GM23248 (cell line): ENCODE measurements around the gene PHLPP1. TPM values are rescaled to one million over a fixed set of nuclear protein-coding genes. Genes with fewer than 3 reads are reported as not detected.

Experiments
- DNase-seq: peaks from one replicate; pipeline ENCODE4 v3.0.0-alpha.2; 2015
- H2AFZ ChIP-seq: fragments of 200-600 bp; sonication (generic); 2 replicates; pipeline ENCODE4 v1.6.1; 2016; ENCODE audit warnings: antibody characterized with exemption
- H3F3A ChIP-seq: fragments of 200-600 bp; sonication (generic); 2 replicates; pipeline ENCODE4 v1.6.1; 2016; ENCODE audit warnings: mild to moderate bottlenecking, antibody characterized with exemption, mixed run types; ENCODE audit not compliant: insufficient read depth
- H3K27ac ChIP-seq: fragments of 200-600 bp; sonication (generic); 2 replicates; pipeline ENCODE4 v1.5.1; 2016; ENCODE audit warnings: mild to moderate bottlenecking
- H3K27me3 ChIP-seq: fragments of 200-600 bp; sonication (generic); replicated peaks from 2 replicates; pipeline ENCODE4 v1.6.1; 2016; ENCODE audit warnings: mild to moderate bottlenecking; ENCODE audit not compliant: insufficient read depth
- H3K36me3 ChIP-seq: fragments of 200-600 bp; sonication (generic); 2 replicates; pipeline ENCODE4 v1.6.1; 2016; ENCODE audit warnings: low read depth, mild to moderate bottlenecking
- H3K4me1 ChIP-seq: fragments of 200-600 bp; sonication (generic); 2 replicates; pipeline ENCODE4 v1.6.1; 2016; ENCODE audit warnings: mild to moderate bottlenecking; ENCODE audit not compliant: insufficient read depth
- H3K4me2 ChIP-seq: fragments of 200-600 bp; sonication (generic); one replicate; pipeline ENCODE4 v1.6.1; 2016; ENCODE audit warnings: mild to moderate bottlenecking; ENCODE audit not compliant: unreplicated experiment
- H3K4me3 ChIP-seq: fragments of 200-600 bp; sonication (generic); 2 replicates; pipeline ENCODE4 v1.5.1; 2016; ENCODE audit warnings: mild to moderate bottlenecking
- H3K79me2 ChIP-seq: fragments of 200-600 bp; sonication (generic); 2 replicates; pipeline ENCODE4 v1.6.1; 2016; ENCODE audit warnings: mild to moderate bottlenecking; ENCODE audit not compliant: insufficient read depth
- H3K9ac ChIP-seq: fragments of 200-600 bp; sonication (generic); 2 replicates; pipeline ENCODE4 v1.6.1; 2016; ENCODE audit warnings: mild to moderate bottlenecking
- H3K9me2 ChIP-seq: fragments of 200-600 bp; sonication (generic); 2 replicates; pipeline ENCODE4 v1.6.1; 2016; ENCODE audit warnings: mixed run types, mild to moderate bottlenecking, moderate library complexity; ENCODE audit not compliant: insufficient read depth
- H3K9me3 ChIP-seq: fragments of 200-600 bp; sonication (generic); one replicate; pipeline ENCODE4 v1.6.1; 2017; ENCODE audit warnings: low read depth
- H4K20me1 ChIP-seq: fragments of 200-600 bp; sonication (generic); 2 replicates; pipeline ENCODE4 v1.6.0; 2016; ENCODE audit not compliant: insufficient read depth
- EZH2 ChIP-seq: fragments of 200-600 bp; sonication (generic); IDR thresholded peaks from 2 replicates; pipeline ENCODE4 v1.6.1; 2018; ENCODE audit warnings: antibody characterized with exemption, mild to moderate bottlenecking; ENCODE audit not compliant: insufficient read depth, poor library complexity, severe bottlenecking
- EZH2phosphoT487 ChIP-seq: fragments of 200-600 bp; sonication (generic); IDR thresholded peaks from 2 replicates; pipeline ENCODE4 v1.6.1; 2018; ENCODE audit warnings: antibody characterized with exemption, moderate library complexity, mild to moderate bottlenecking, low read depth; ENCODE audit not compliant: insufficient read depth
- WGBS, 2 experiments: methylation state at CpG; one replicate each; pipeline ENCODE4 v1.1.6; 2015 to 2017; ENCODE audit warnings: low lambda C conversion rate in 2 of 2, low coverage in 1 of 2; ENCODE audit errors: missing lambda C conversion rate in 2 of 2; 5-methylcytosine and 5-hydroxymethylcytosine counted together
- in situ Hi-C: fragments of 300-500 bp; cut with MboI; formaldehyde crosslinking; loops from 2 replicates; pipeline ENCODE4 v1.15.0; 2020
- polyA plus RNA-seq: library from polyadenylated mRNA; unstranded; fragments of >200 nt; fragmentation: Nextera tagmentation; extraction: Ambion mirVana; gene quantifications from 2 replicates; pipeline ENCODE4 v1.2.1, GENCODE V29; 2016
- total RNA-seq: library from RNA; depleted of rRNA; stranded (reverse); fragments of >200 nt; shearing (Covaris generic); gene quantifications from 2 replicates; pipeline ENCODE4 v1.2.3, GENCODE V29; 2014

Gene PHLPP1
- total and polyA plus RNA-seq, 2 experiments from 2014 or later, result 1.1 to 6.8 TPM

DNA sequence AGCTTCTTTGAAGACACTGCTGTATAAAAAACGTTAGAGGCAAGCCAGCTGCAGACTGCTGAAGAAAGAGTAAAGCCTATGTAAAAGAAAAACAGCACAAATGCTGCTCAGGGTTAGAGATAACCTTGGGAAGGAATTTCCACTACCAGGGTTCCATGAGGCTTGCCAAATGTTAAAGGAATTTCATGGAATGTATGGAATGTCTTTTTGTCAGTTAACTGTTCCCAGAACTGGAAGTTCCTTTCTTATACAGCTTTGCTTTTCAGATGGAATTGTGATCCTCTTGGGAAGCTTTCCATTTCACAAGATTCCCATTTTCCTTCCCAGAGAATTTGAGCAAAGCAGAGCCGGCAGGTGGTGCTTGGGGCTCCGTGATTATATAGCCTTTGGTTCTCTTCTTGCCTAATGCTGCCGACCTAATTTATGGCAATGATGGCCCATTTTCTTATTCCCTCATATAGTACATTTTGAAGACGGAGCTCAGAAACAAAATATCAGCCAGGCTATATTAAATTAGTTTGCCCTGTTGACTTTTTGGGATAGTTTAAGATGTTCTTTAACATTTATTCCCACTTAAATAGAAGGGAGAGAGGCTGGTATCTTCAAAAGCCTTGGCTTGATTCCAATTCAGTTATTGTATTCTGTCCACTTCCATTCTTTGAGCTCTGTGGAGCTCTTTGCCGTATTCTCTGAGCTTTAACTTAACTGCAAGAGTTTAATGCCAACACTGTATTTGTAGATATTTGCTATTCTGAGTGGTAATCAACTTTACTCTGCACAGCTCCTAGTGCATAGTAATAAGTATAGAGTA lies 162.3 kb downstream of the PHLPP1 start:
- in situ Hi-C loops, result no loop called here
- Histone ChIP-seq H3K9ac (no peak overlapping the region), H3K9me2 (no peaks in the 10 kb centered on the region), H3K4me1 (peaks cover 50% of the 10 kb centered on the region), H3F3A (peaks cover 22% of the 10 kb centered on the region), H3K9me3 (no peaks in the 10 kb centered on the region), H4K20me1 (no peaks in the 10 kb centered on the region), H3K27ac (peak overlapping the region; percentile 10), H3K79me2 (no peaks in the 10 kb centered on the region), H3K4me2 (peak overlapping the region; percentile 67), H3K36me3 (no peaks in the 10 kb centered on the region), H2AFZ (peak overlapping the region; percentile 8; the same call in 1 of the 2 replicates), H3K27me3 (no peaks in the 10 kb centered on the region), H3K4me3 (peak overlapping the region; percentile 41)
- DNase-seq, result peak; percentile 44
- no peak for TF ChIP-seq EZH2
- no peak for TF ChIP-seq EZH2phosphoT487
- 27 to 29% methylated on average over 6 of the region's 6 CpGs for WGBS, 2 experiments

DNA sequence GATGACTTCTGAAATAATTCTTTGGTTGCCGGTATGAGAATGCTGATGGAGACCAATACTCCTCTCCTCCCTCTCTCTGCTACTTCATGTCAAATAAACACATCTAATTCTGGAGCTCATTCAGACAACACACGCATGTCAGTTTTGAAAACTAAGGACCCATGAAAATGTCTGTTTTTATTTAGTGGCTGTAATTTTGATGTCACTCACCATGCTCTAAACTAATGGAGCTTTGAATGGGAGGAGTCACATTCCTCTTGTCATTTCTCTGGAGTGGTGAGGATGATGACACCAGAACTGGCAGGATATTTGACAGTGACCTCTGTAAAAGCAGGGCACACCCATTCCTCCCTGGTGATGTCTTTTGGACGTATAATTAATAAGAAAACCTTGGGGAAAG lies 163.0 kb downstream of the PHLPP1 start:
- no peaks in the 10 kb centered on the region for H3K27me3 ChIP-seq
- in situ Hi-C loops, result no loop called here
- no peaks in the 10 kb centered on the region for H3K9me3 ChIP-seq
- 15% methylated on average over 3 of the region's 3 CpGs for WGBS, 2 experiments
- no peaks in the 10 kb centered on the region for H3K79me2 ChIP-seq
- H3K4me3 ChIP-seq, result no peak overlapping the region; the same call in 1 of the 2 replicates
- TF ChIP-seq EZH2 (no peak), EZH2phosphoT487 (no peak)
- H3K9ac ChIP-seq, result no peak overlapping the region
- peak overlapping the region; percentile 67 for H3K4me2 ChIP-seq
- peak; percentile 47 for DNase-seq
- no peaks in the 10 kb centered on the region for H3K9me2 ChIP-seq
- H4K20me1 ChIP-seq, result no peaks in the 10 kb centered on the region
- H3K27ac ChIP-seq, result peak overlapping the region; percentile 10; the same call in 1 of the 2 replicates
- peaks cover 51% of the 10 kb centered on the region for H3K4me1 ChIP-seq
- no peaks in the 10 kb centered on the region for H3K36me3 ChIP-seq
- no peak overlapping the region for H2AFZ ChIP-seq
- H3F3A ChIP-seq, result peaks cover 22% of the 10 kb centered on the region

DNA sequence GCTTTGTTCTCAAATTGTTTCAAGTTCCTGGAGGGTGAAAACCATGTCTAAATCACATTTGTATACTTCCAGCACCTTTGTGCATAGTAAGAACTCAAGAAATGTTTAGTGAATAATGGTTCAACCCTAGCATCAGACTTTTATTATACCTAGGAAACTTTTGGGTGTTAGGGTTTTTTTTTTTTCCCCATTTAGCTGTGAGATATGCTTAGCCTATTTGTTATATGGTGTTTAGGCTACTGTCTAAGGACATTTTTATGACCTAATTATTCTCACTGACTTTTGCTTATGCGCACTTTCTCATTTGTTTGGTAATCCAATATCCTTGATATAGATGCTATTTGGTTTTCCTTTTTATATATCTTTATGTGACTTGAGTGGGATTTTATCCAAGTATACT lies 164.7 kb downstream of the PHLPP1 start:
- Histone ChIP-seq H3K4me3 (no peak overlapping the region), H3K4me1 (peaks cover 51% of the 10 kb centered on the region)
- 96 to 100% methylated on average over 1 of the region's 1 CpG for WGBS, 2 experiments

DNA sequence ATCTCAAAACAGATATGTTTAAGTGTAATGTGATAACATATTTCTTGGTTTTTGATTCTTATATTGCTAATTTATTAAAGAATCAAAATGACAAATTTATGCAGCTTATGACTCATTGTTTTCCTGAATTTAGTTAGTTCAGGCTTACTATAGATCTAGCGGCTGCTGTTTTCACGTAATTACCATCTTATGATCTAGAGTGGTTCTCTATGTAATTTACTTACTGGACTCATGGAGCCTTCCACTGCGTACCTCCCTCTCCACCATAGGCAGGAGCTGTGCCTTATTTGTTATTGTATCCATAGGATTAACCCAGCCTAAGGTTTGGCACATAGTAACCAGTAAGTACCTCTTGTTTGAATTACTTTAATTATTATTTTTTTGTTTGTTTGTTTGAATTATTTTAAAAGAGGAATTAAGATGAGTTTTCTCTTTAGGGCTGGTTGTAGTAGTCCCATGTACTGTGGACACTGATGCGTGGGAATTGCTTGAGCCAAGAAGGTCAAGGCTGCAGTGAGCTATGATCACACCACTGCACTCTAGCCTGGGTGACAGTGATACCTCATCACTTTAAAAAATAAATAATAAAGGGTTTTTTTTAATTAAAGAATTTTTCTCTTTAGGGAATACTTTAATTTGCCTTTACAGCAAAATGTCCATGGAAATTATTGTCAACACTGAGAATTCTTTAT lies 165.5 kb downstream of the PHLPP1 start:
- Histone ChIP-seq H3K9me2 (no peaks in the 10 kb centered on the region), H3K4me3 (no peak overlapping the region), H4K20me1 (no peaks in the 10 kb centered on the region), H3K4me1 (peaks cover 51% of the 10 kb centered on the region), H3K79me2 (no peaks in the 10 kb centered on the region), H3K4me2 (peak overlapping the region; percentile 71), H3K9me3 (no peaks in the 10 kb centered on the region), H3K36me3 (no peaks in the 10 kb centered on the region), H3K27me3 (no peaks in the 10 kb centered on the region), H2AFZ (no peak overlapping the region), H3K27ac (peak overlapping the region; percentile 58; the same call in 1 of the 2 replicates), H3K9ac (no peak overlapping the region), H3F3A (peaks cover 22% of the 10 kb centered on the region)
- TF ChIP-seq EZH2 (no peak), EZH2phosphoT487 (no peak)
- in situ Hi-C loops, result no loop called here
- WGBS, 2 experiments, result 98 to 99% methylated on average over 4 of the region's 4 CpGs
- no peak for DNase-seq

More for the DNA sequence above, 164.7 kb downstream of the PHLPP1 start:
- no peaks in the 10 kb centered on the region for H3K9me2 ChIP-seq
- H3K9me3 ChIP-seq, result no peaks in the 10 kb centered on the region
- H3K79me2 ChIP-seq, result no peaks in the 10 kb centered on the region
- in situ Hi-C loops, result no loop called here
- no peak overlapping the region for H2AFZ ChIP-seq
- H3K9ac ChIP-seq, result no peak overlapping the region
- no peaks in the 10 kb centered on the region for H4K20me1 ChIP-seq
- no peak overlapping the region for H3K27ac ChIP-seq
- TF ChIP-seq EZH2, result no peak
- no peak for TF ChIP-seq EZH2phosphoT487
- no peak overlapping the region for H3K4me2 ChIP-seq
- no peak for DNase-seq
- peaks cover 22% of the 10 kb centered on the region for H3F3A ChIP-seq
- no peaks in the 10 kb centered on the region for H3K27me3 ChIP-seq
- H3K36me3 ChIP-seq, result no peaks in the 10 kb centered on the region
